ENCODE results near the gene ZNF668. TPM values are rescaled to one million over a fixed set of nuclear protein-coding genes. Genes with fewer than 3 reads are reported as not detected.
"Not testable (repeated sequence)": the region's sequence is repeated elsewhere in the genome, so short reads cannot be mapped to it uniquely, and the experiment has no call there.

ZNF668 gene
- total RNA-seq, 2 experiments from 2014 or later, result 11.2 to 12.9 TPM

DNA sequence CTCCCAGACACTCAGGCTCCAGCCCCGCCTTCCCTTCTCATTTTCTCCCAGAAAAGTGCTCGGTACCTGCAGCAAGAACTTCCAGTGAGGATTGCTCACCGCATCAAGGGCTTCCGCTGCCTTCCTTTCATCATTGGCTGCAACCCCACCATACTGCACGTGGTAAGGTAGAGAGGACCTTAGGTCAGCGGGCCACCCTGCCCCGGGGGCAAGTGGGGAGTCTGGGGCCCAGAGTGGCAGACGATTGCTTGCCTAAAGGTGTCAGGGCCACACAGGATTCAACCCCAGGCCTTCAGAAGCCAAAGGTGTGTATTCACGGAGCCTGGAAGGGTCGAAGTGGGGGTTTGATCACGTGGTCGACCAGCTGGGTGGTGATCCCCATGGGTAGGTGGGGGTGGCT, 35.6 kb upstream of the ZNF668 start:
- POLR2A ChIA-PET, result no interaction called here
- peaks cover 19% of the 10 kb centered on the region for H3K36me3 Mint-ChIP-seq (ENCODE audit: low read depth)

GRCh38 chr16:31108794-31109558, 34.9 kb upstream of the ZNF668 start:
- H3K4me3 Mint-ChIP-seq, result peak overlapping the region; percentile 75
- H3K36me3 Mint-ChIP-seq (ENCODE audit: low read depth), result peaks cover 19% of the 10 kb centered on the region
- ChIA-PET CTCF (no interaction called here), POLR2A (no interaction called here)
- no peaks in the 10 kb centered on the region for H3K27me3 Mint-ChIP-seq
- peak overlapping the region; percentile 78 for H3K27ac Mint-ChIP-seq
- no peaks in the 10 kb centered on the region for H3K9me3 Mint-ChIP-seq
- peaks cover 33% of the 10 kb centered on the region for H3K4me1 Mint-ChIP-seq
- DNase-seq, result no peak

More for the DNA sequence above, 35.6 kb upstream of the ZNF668 start:
- peak overlapping the region; percentile 75 for H3K4me3 Mint-ChIP-seq
- H3K27me3 Mint-ChIP-seq, result no peaks in the 10 kb centered on the region
- no peak for DNase-seq
- no peaks in the 10 kb centered on the region for H3K9me3 Mint-ChIP-seq
- peaks cover 39% of the 10 kb centered on the region for H3K4me1 Mint-ChIP-seq
- peak overlapping the region; percentile 78 for H3K27ac Mint-ChIP-seq
- CTCF ChIA-PET, result interaction anchor here (1.3 to 2.4 kb wide), 2 partner anchors 17 to 33 kb away, joined by 4 to 7 read pairs; no protein-coding TSS in a partner anchor

- peaks cover 19% of the 10 kb centered on the region for H3K36me3 Mint-ChIP-seq (ENCODE audit: low read depth)
- POLR2A ChIA-PET, result interaction anchor here (1.5 kb wide), 1 partner anchor 9 kb away, joined by 3 read pairs; the partner anchor contains the start of gene KAT8
- H3K4me3 Mint-ChIP-seq, result peak within 1 kb of the TSS; percentile 77
- no peaks in the 10 kb centered on the region for H3K9me3 Mint-ChIP-seq
- DNase-seq, result peak; percentile 70
- peak within 1 kb of the TSS; percentile 85 for H3K27ac Mint-ChIP-seq
- no peaks in the 10 kb centered on the region for H3K27me3 Mint-ChIP-seq
- CTCF ChIA-PET, result interaction anchor here (0.9 to 1.5 kb wide), 4 partner anchors 10 to 35 kb away, joined by 3 read pairs; partner anchors contain the start of gene ZNF668
- H3K4me1 Mint-ChIP-seq, result peaks cover 29% of the 10 kb centered on the region
Measured at GRCh38 chr16:31108035-31108793, 34.2 kb upstream of the ZNF668 start, which contains the start of gene BCKDK. BCKDK (plus strand) TSS chr16:31108386; CDS start chr16:31109224, 838 bp downstream.

- Mint-ChIP-seq H3K4me1 (peaks cover 29% of the 10 kb centered on the region), H3K9me3 (no peaks in the 10 kb centered on the region), H3K4me3 (peak overlapping the region; percentile 77), H3K27me3 (no peaks in the 10 kb centered on the region), H3K27ac (peak overlapping the region; percentile 85), H3K36me3 (ENCODE audit: low read depth) (peaks cover 19% of the 10 kb centered on the region)
- CTCF ChIA-PET, result interaction anchor here (0.6 to 1.5 kb wide), 5 partner anchors 9 to 314 kb away, joined by 3 to 5 read pairs (median 3); partner anchors contain the start of gene ZNF668
- no peak for DNase-seq
- POLR2A ChIA-PET, result interaction anchor here (1.5 kb wide), 1 partner anchor 10 kb away, joined by 3 read pairs; the partner anchor contains the start of gene KAT8
Measured at GRCh38 chr16:31107465-31107867, 33.4 kb upstream of the ZNF668 start.

DNA sequence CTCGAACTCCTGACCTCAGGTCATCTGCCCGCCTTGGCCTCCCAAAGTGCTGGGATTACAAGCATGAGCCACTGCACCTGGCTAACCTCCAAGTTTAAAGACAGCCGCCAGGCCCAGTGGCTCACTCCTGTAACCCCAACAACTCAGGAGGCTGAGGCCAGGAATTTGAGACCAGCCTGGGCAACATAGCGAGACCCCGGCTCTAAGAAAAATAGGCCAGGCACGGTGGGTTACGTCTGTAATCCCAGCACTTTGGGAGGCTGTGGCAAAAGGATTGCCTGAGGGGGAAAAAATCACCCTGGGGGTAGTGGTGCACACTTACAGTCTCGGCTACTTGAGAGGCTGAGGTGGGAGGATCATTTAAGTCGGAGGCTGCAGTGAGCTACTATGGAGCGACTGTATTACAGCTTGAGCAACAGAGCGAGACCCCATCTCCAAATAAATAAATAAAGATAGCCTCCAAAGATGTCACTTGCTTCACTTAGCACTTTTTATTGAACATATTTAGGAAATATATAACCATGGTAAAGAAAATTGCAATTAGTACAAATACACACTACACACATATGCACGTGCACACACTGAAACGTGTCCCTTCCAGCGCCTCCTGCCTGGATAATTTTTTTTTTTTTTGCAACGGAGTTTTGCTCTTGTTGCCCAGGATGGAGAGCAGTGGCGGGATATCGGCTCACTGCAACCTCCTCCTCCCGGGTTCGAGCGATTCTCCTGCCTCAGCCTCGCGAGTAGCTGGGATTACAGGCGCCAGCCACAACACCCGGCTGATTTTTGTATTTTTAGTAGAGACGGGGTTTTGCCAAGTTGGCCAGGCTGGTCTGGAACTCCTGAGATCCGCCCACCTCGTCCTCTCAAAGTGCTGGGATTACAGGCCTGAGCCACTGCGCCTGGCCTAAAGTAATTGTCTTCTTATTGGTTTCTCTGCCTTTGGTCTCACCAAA, 32.7 kb upstream of the ZNF668 start:
- Mint-ChIP-seq H3K27ac (peak overlapping the region; percentile 85), H3K36me3 (ENCODE audit: low read depth) (peaks cover 18% of the 10 kb centered on the region), H3K4me3 (peak overlapping the region; percentile 77), H3K27me3 (no peaks in the 10 kb centered on the region), H3K9me3 (no peaks in the 10 kb centered on the region), H3K4me1 (peaks cover 29% of the 10 kb centered on the region)
- CTCF ChIA-PET, result interaction anchor here (0.6 to 1.5 kb wide), 3 partner anchors 14 to 315 kb away, joined by 3 to 5 read pairs (median 3); partner anchors contain the start of gene ZNF668
- DNase-seq, result no peak
- POLR2A ChIA-PET, result interaction anchor here (1.5 kb wide), 1 partner anchor 11 kb away, joined by 3 read pairs; the partner anchor contains the start of gene KAT8

- CTCF ChIA-PET, result no interaction called here
- peak; percentile 76 for DNase-seq
- peak overlapping the region; percentile 46 for H3K27ac Mint-ChIP-seq
- H3K4me3 Mint-ChIP-seq, result no peak overlapping the region
- peaks cover 26% of the 10 kb centered on the region for H3K4me1 Mint-ChIP-seq
- no peaks in the 10 kb centered on the region for H3K9me3 Mint-ChIP-seq
- POLR2A ChIA-PET, result no interaction called here
- H3K36me3 Mint-ChIP-seq (ENCODE audit: low read depth), result peaks cover 13% of the 10 kb centered on the region
- H3K27me3 Mint-ChIP-seq, result no peaks in the 10 kb centered on the region
Measured at GRCh38 chr16:31105677-31106213, 31.7 kb upstream of the ZNF668 start.

DNA sequence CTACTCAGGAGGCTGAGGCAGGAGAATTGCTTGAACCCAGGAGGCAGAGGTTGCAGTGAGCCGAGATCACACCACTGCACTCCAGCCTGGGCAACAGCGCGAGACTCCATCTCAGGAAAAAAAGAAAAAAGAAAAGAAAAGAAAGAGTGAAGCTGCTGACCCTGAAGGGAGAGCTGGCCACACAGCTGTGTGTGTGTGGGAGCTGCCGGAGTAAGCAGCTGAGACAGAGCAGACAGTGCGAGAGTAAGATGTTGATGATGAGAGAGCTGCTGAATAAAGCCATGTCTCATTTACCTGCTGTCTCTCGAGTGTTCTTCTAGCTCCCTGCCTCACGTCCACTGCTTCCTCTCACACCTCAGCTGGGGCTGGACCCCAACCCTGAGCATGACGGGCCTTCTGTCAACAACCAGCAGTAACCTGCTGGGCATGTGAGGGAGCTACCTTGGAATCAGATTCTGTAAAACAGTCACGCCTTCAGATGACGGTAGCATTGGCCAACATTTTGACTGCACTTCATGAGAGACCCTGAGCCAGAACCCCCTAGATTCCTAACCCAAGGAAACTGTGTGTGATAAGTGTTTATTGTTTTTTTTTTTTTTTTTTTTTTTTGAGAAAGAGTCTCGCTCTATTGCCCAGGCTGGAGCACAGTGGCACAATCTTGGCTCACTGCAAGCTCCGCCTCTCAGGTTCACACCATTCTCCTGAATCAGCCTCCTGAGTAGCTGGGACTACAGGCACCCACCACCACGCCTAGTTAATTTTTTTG, 27.0 kb upstream of the ZNF668 start:
- DNase-seq; H3K4me3 Mint-ChIP-seq; H3K27ac Mint-ChIP-seq; H3K36me3 Mint-ChIP-seq (ENCODE audit: low read depth); H3K27me3 Mint-ChIP-seq; H3K4me1 Mint-ChIP-seq; H3K9me3 Mint-ChIP-seq: not testable (repeated sequence)
- POLR2A ChIA-PET, result interaction anchor here (0.5 kb wide), 1 partner anchor 243 kb away, joined by 3 read pairs; no protein-coding TSS in a partner anchor
- CTCF ChIA-PET, result interaction anchor here (0.6 to 2.2 kb wide), 8 partner anchors 11 to 157 kb away, joined by 3 to 10 read pairs (median 4); no protein-coding TSS in a partner anchor

DNA sequence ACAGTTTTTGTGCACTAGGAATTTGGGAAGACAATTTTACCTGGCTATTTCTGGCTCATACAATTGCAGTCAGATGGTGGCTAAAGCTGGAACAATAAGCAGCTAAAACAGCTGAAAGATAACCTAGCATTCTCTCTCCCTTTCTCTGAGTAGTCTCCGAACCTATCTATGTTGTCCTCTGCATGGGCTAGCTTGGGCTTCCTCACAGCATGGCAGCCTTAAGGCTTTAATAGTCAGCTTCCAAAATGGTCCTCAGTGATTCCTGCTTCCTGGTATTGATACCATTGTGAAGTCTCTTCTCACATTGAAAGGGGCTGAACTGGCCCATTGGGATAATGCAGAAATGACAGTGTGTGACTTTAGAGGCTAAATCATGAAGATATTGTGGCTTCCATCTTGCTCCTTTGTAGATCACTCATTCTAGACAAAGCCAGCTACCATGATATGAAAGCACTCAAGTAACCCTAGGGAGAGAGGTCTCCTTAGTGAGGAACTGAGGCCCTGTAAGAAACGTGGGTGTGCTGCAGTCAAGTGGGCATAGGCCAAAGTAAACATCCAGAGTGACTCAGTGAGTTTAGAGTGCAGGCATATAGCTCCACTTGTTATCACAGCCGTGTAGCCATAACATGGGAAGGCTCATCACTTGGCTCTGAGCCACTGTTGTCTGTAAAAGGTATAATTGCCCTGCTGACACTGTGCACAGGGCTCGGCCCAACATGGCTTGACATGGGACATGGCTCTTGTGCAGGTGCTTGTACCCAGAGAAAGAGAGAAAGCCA, 26.0 kb upstream of the ZNF668 start:
- ChIA-PET POLR2A (interaction anchor here (0.5 kb wide), 1 partner anchor 244 kb away, joined by 3 read pairs; no protein-coding TSS in a partner anchor), CTCF (interaction anchor here (0.6 to 2.2 kb wide), 7 partner anchors 12 to 44 kb away, joined by 3 to 10 read pairs (median 4); partner anchors contain the start of gene KAT8)
- Mint-ChIP-seq H3K4me1 (peaks cover 10% of the 10 kb centered on the region), H3K9me3 (no peaks in the 10 kb centered on the region), H3K27me3 (no peaks in the 10 kb centered on the region), H3K27ac (no peak overlapping the region), H3K36me3 (ENCODE audit: low read depth) (no peaks in the 10 kb centered on the region), H3K4me3 (no peak overlapping the region)
- no peak for DNase-seq

DNA sequence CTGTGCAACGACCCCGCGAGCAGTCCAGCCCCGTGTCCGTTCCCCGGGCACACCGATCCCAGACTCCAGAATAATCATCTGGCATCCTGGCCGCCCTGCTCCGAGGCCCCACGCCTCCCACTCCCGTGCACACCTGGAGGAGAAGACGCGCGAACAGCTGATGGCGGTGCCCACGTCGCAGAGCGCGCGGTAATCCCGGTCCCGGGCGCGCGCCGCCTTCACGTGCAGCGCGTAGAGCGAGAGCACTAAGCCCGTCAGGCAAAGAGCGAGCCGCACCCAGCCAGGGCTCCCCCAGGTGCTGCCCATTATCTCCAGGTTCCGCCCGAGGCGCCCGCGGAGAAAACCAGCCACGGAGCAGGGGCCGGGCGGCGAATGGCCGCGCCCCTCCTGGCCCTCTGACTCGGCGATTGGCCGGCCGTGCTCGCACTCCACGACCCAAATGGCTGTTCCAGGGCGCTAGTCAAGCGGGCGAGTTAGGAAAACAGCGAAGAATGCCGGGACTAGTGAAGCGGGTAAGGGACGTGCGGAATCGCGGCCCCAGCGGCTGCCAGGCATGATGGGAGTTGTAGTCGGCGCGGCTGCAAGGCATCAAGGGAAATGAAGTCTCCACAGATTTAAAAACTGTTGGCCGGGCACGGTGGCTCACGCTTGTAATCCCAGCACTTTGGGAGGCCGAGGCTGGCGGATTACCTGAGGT, 20.5 kb upstream of the ZNF668 start, which contains the start of gene VKORC1:
TSS of gene VKORC1 (minus strand) at position 374 of the 697 bp plus-strand sequence. CDS start at position 306, 68 bp downstream.
- DNase-seq, result peak; percentile 91
- peak within 1 kb of the TSS; percentile 93 for H3K4me3 Mint-ChIP-seq
- CTCF ChIA-PET, result interaction anchor here (0.7 to 2.5 kb wide), 6 partner anchors 10 to 152 kb away, joined by 3 to 13 read pairs (median 3); partner anchors contain the start of genes ZNF646 and ZNF668
- peak within 1 kb of the TSS; percentile 94 for H3K27ac Mint-ChIP-seq
- H3K27me3 Mint-ChIP-seq, result no peaks in the 10 kb centered on the region
- H3K9me3 Mint-ChIP-seq, result no peaks in the 10 kb centered on the region
- POLR2A ChIA-PET, result no interaction called here
- peaks cover 8% of the 10 kb centered on the region for H3K36me3 Mint-ChIP-seq (ENCODE audit: low read depth)
- peaks cover 33% of the 10 kb centered on the region for H3K4me1 Mint-ChIP-seq

GRCh38 chr16:31094088-31094423, 20.0 kb upstream of the ZNF668 start:
- peak overlapping the region; percentile 93 for H3K4me3 Mint-ChIP-seq
- POLR2A ChIA-PET, result no interaction called here
- H3K27ac Mint-ChIP-seq, result peak overlapping the region; percentile 94
- H3K27me3 Mint-ChIP-seq, result no peaks in the 10 kb centered on the region
- H3K4me1 Mint-ChIP-seq, result peaks cover 33% of the 10 kb centered on the region
- CTCF ChIA-PET, result interaction anchor here (1.0 to 2.5 kb wide), 5 partner anchors 10 to 152 kb away, joined by 3 to 13 read pairs (median 3); partner anchors contain the start of genes ZNF646 and ZNF668
- H3K9me3 Mint-ChIP-seq, result no peaks in the 10 kb centered on the region
- peaks cover 11% of the 10 kb centered on the region for H3K36me3 Mint-ChIP-seq (ENCODE audit: low read depth)
- DNase-seq, result no peak
